ENCODE measurements around the gene SLC25A4.

The SLC25A4 gene

GRCh38 chr4:185120631-185120946 lies 22.5 kb upstream of the SLC25A4 start:
- no peak for DNase-seq (ENCODE audit: low read depth)

- no peak for DNase-seq (ENCODE audit: low read depth)
Measured at GRCh38 chr4:185122681-185123345, 20.3 kb upstream of the SLC25A4 start.

- no peak for DNase-seq (ENCODE audit: low read depth)
Measured at GRCh38 chr4:185124006-185124405, 19.1 kb upstream of the SLC25A4 start.

- DNase-seq (ENCODE audit: low read depth) = no peak
Measured at GRCh38 chr4:185127021-185127925, 15.8 kb upstream of the SLC25A4 start.

- DNase-seq (ENCODE audit: low read depth) = no peak
Measured at GRCh38 chr4:185128272-185129119, 14.6 kb upstream of the SLC25A4 start.

- no peak for DNase-seq (ENCODE audit: low read depth)
Measured at GRCh38 chr4:185134307-185134869, 8.7 kb upstream of the SLC25A4 start.

GRCh38 chr4:185137233-185137925 lies 5.7 kb upstream of the SLC25A4 start:
- no peak for DNase-seq (ENCODE audit: low read depth)

- no peak for DNase-seq (ENCODE audit: low read depth)
Measured at GRCh38 chr4:185138161-185138560, 4.9 kb upstream of the SLC25A4 start.

- DNase-seq (ENCODE audit: low read depth) = no peak
Measured at GRCh38 chr4:185139736-185140135, 3.3 kb upstream of the SLC25A4 start.

- DNase-seq (ENCODE audit: low read depth) = no peak
Measured at GRCh38 chr4:185141777-185142176, 1.3 kb upstream of the SLC25A4 start.

GRCh38 chr4:185142564-185142911 lies 528 bp upstream of the SLC25A4 start:
- DNase-seq (ENCODE audit: low read depth) = no peak

- DNase-seq (ENCODE audit: low read depth) = no peak
Measured at GRCh38 chr4:185143601-185143969, 519 bp downstream of the SLC25A4 start.

GRCh38 chr4:185144601-185145240 lies 1.7 kb downstream of the SLC25A4 start:
- DNase-seq (ENCODE audit: low read depth) = no peak

GRCh38 chr4:185145572-185145971 lies 2.5 kb downstream of the SLC25A4 start:
- DNase-seq (ENCODE audit: low read depth) = no peak

- no peak for DNase-seq (ENCODE audit: low read depth)
Measured at GRCh38 chr4:185149392-185149791, 6.3 kb downstream of the SLC25A4 start.

GRCh38 chr4:185151296-185151695 lies 8.2 kb downstream of the SLC25A4 start:
- DNase-seq (ENCODE audit: low read depth) = no peak

GRCh38 chr4:185165605-185166063 lies 22.6 kb downstream of the SLC25A4 start:
- DNase-seq (ENCODE audit: low read depth) = peak; percentile 71

GRCh38 chr4:185167234-185167633 lies 24.2 kb downstream of the SLC25A4 start:
- DNase-seq (ENCODE audit: low read depth) = no peak

GRCh38 chr4:185171373-185172071 lies 28.5 kb downstream of the SLC25A4 start:
- DNase-seq (ENCODE audit: low read depth) = no peak

GRCh38 chr4:185179488-185179887 lies 36.4 kb downstream of the SLC25A4 start:
- no peak for DNase-seq (ENCODE audit: low read depth)

GRCh38 chr4:185182239-185182638 lies 39.2 kb downstream of the SLC25A4 start:
- no peak for DNase-seq (ENCODE audit: low read depth)

Data from non-pigmented ciliary epithelial cell (primary cell).